ENCODE data around the gene TAC4. TPM values are rescaled to one million over a fixed set of nuclear protein-coding genes. Genes with fewer than 3 reads are reported as not detected.

Gene TAC4, protein sequence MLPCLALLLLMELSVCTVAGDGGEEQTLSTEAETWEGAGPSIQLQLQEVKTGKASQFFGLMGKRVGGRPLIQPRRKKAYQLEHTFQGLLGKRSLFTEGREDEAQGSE
- 1 to 10 TPM; 1.5 to 3.2 TPM for total RNA-seq
- not detected for polyA plus RNA-seq (2013, experiment 1 of 2)
- not detected for polyA plus RNA-seq (2013, experiment 2 of 2)
- long read RNA-seq, experiment 1, partial matches to known transcripts, result 1 of 2 reads
- long read RNA-seq, experiment 1, other reads (novel, unspliced or antisense), result 1 of 2 reads
- long read RNA-seq, experiment 2, partial matches to known transcripts, result 0 of 1 reads
- long read RNA-seq, experiment 2, other reads (novel, unspliced or antisense), result 1 of 1 reads
- long read RNA-seq, experiment 3, partial matches to known transcripts, result 0 of 2 reads
- long read RNA-seq, experiment 3, other reads (novel, unspliced or antisense), result 1 of 2 reads
- long read RNA-seq, experiment 4, partial matches to known transcripts, result 1 of 3 reads
- long read RNA-seq, experiment 4, other reads (novel, unspliced or antisense), result 2 of 3 reads

GRCh38 chr17:49848019-49848473 lies at the start of gene TAC4:
TSS of gene TAC4 (minus strand) at chr17:49848069. CDS start at chr17:49848017, 52 bp downstream.
- H3K27me3 ChIP-seq (ENCODE audit: control insufficient read depth, insufficient read depth, low read length, poor library complexity, severe bottlenecking), result peaks cover 29% of the 10 kb centered on the region
- no peak within 1 kb of the TSS for H3K9ac ChIP-seq (ENCODE audit: extremely low read depth, low read length, poor library complexity, severe bottlenecking)
- Mint-ChIP-seq H3K27me3 (ENCODE audit: insufficient read depth) (peaks cover 33% of the 10 kb centered on the region), H3K9me3 (no peaks in the 10 kb centered on the region), H3K36me3 (ENCODE audit: low read depth) (peaks cover 9% of the 10 kb centered on the region), H3K27ac (peak within 1 kb of the TSS; percentile 64), H3K4me1 (peaks cover 37% of the 10 kb centered on the region), H3K4me3 (peak within 1 kb of the TSS; percentile 8)
- TF ChIP-seq CTCF (conservative IDR thresholded peaks at IDR 0.05), result peak; percentile 31
- H3K27ac ChIP-seq (ENCODE audit: low read depth, low read length), result no peak within 1 kb of the TSS
- peak within 1 kb of the TSS; percentile 15 for H3K4me3 ChIP-seq (ENCODE audit: low read length)
- H3K36me3 ChIP-seq (ENCODE audit: control insufficient read depth, insufficient read depth, low read length), result peaks cover 2% of the 10 kb centered on the region
- H3K9me3 ChIP-seq (ENCODE audit: control insufficient read depth, low read length), result no peaks in the 10 kb centered on the region
- H3K4me1 ChIP-seq (ENCODE audit: control insufficient read depth, insufficient read depth, low read length), result peaks cover 25% of the 10 kb centered on the region
- DNase-seq, result no peak

DNA sequence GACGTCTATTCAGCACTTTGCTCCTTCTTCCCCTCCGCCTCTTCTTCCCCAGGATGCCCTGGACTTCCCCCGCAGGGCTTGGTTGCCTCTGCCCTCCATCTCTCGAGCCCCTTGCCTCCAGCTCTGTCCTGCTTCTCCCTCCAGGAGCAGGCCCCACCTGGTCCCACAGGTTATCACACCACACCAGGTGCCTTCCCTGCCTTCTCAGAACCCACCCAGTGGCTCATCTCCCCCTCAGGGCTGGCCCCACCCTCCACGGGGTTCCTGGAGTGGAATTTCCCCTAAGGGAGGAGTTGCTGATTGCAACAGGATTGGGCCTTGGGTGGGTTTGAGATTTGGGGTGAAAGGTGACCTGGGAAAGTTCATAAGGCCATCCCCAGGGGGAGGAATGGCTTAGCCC lies 49.0 kb upstream of the TAC4 start:
- no peak overlapping the region for H3K4me3 Mint-ChIP-seq
- Histone ChIP-seq H3K36me3 (ENCODE audit: control insufficient read depth, insufficient read depth, low read length) (no peaks in the 10 kb centered on the region), H3K9ac (ENCODE audit: extremely low read depth, low read length, poor library complexity, severe bottlenecking) (no peak overlapping the region), H3K4me3 (ENCODE audit: low read length) (no peak overlapping the region), H3K27ac (ENCODE audit: low read depth, low read length) (no peak overlapping the region), H3K9me3 (ENCODE audit: control insufficient read depth, low read length) (no peaks in the 10 kb centered on the region), H3K27me3 (ENCODE audit: control insufficient read depth, insufficient read depth, low read length, poor library complexity, severe bottlenecking) (peaks cover 37% of the 10 kb centered on the region), H3K4me1 (ENCODE audit: control insufficient read depth, insufficient read depth, low read length) (no peaks in the 10 kb centered on the region)
- DNase-seq, result no peak
- no peak overlapping the region for H3K27ac Mint-ChIP-seq
- no peaks in the 10 kb centered on the region for H3K9me3 Mint-ChIP-seq
- H3K4me1 Mint-ChIP-seq, result no peaks in the 10 kb centered on the region
- TF ChIP-seq CTCF (conservative IDR thresholded peaks at IDR 0.05), result no peak
- no peaks in the 10 kb centered on the region for H3K36me3 Mint-ChIP-seq (ENCODE audit: low read depth)
- H3K27me3 Mint-ChIP-seq (ENCODE audit: insufficient read depth), result peaks cover 67% of the 10 kb centered on the region
- 80% methylated on average over 1 to 5 of the region's 5 CpGs for WGBS, 2 experiments (ENCODE audit: insufficient coverage in 1 of 2, insufficient read length in 1 of 2)

- Histone ChIP-seq H3K4me1 (ENCODE audit: control insufficient read depth, insufficient read depth, low read length) (no peaks in the 10 kb centered on the region), H3K9me3 (ENCODE audit: control insufficient read depth, low read length) (no peaks in the 10 kb centered on the region), H3K27me3 (ENCODE audit: control insufficient read depth, insufficient read depth, low read length, poor library complexity, severe bottlenecking) (peaks cover 32% of the 10 kb centered on the region), H3K36me3 (ENCODE audit: control insufficient read depth, insufficient read depth, low read length) (no peaks in the 10 kb centered on the region), H3K9ac (ENCODE audit: extremely low read depth, low read length, poor library complexity, severe bottlenecking) (no peak overlapping the region), H3K27ac (ENCODE audit: low read depth, low read length) (no peak overlapping the region), H3K4me3 (ENCODE audit: low read length) (no peak overlapping the region)
- WGBS, 2 experiments (ENCODE audit: insufficient coverage in 1 of 2, insufficient read length in 1 of 2), result 86 to 88% methylated on average over 1 of the region's 1 CpG
- TF ChIP-seq CTCF (conservative IDR thresholded peaks at IDR 0.05), result no peak
- no peak overlapping the region for H3K27ac Mint-ChIP-seq
- H3K4me3 Mint-ChIP-seq, result no peak overlapping the region
- no peak for DNase-seq
- H3K27me3 Mint-ChIP-seq (ENCODE audit: insufficient read depth), result peaks cover 68% of the 10 kb centered on the region
- no peaks in the 10 kb centered on the region for H3K36me3 Mint-ChIP-seq (ENCODE audit: low read depth)
- no peaks in the 10 kb centered on the region for H3K9me3 Mint-ChIP-seq
- H3K4me1 Mint-ChIP-seq, result no peaks in the 10 kb centered on the region
These were observed 48.4 kb upstream of the TAC4 start for GRCh38 chr17:49896222-49896621.

Measured in endodermal cell (in vitro differentiated cells).